ENCODE results near the gene KIAA1671. TPM values are rescaled to one million over a fixed set of nuclear protein-coding genes. Genes with fewer than 3 reads are reported as not detected.

KIAA1671 gene
- total and polyA plus RNA-seq, 2 of the 13 experiments (the other 11 are each of a cell fraction or from before 2014, with no cell fraction given): 13.5 to 13.6 TPM

GRCh38 chr22:24953384-24954113, 1.0 kb downstream of the KIAA1671 start (continued):
- no peak for TF ChIP-seq ZNF800 (CRISPR knock-in tag; IDR thresholded peaks at IDR 0.05)
- TF ChIP-seq ZMAT3 (CRISPR knock-in tag; conservative IDR thresholded peaks at IDR 0.05): 0 out of 2 replicates have a peak, but pooled peaks have one; percentile 70
- 0 out of 2 replicates have a peak, but pooled peaks have one; percentile 24 for TF ChIP-seq ZNF274 (CRISPR knock-in tag; IDR thresholded peaks at IDR 0.05)
- TF ChIP-seq FOXA3 (CRISPR knock-in tag; IDR thresholded peaks at IDR 0.05): no peak
- TF ChIP-seq ZNF777 (CRISPR knock-in tag; IDR thresholded peaks at IDR 0.05): 0 out of 2 replicates have a peak, but pooled peaks have one; percentile 16
- TF ChIP-seq ZKSCAN8 (CRISPR knock-in tag; IDR thresholded peaks at IDR 0.05; ENCODE audit: borderline replicate concordance): 0 out of 2 replicates have a peak, but pooled peaks have one; percentile 5
- peak; percentile 39; the same call in 1 of the 2 replicates for TF ChIP-seq GABPB1 (CRISPR knock-in tag; IDR thresholded peaks at IDR 0.05)
- peak in 1 of 2 experiments; percentile 24; a peak in 2 of 4 replicates for TF ChIP-seq POLR2A (IDR thresholded peaks at IDR 0.05; ENCODE audit: insufficient read depth in 1 of 2, low read depth in 2 of 2, low read length in 2 of 2)
- 0 out of 2 replicates have a peak, but pooled peaks have one; percentile 36 for TF ChIP-seq NFATC3 (CRISPR knock-in tag; IDR thresholded peaks at IDR 0.05)
- 0 out of 2 replicates have a peak, but pooled peaks have one; percentile 20 for TF ChIP-seq ZNF816 (CRISPR knock-in tag; IDR thresholded peaks at IDR 0.05; ENCODE audit: borderline replicate concordance)
- TF ChIP-seq YY1 (IDR thresholded peaks at IDR 0.05; ENCODE audit: insufficient read depth, insufficient replicate concordance, low read depth, low read length): peak; percentile 30
- peak; percentile 70; the same call in 1 of the 2 replicates for TF ChIP-seq MXD1 (CRISPR knock-in tag; IDR thresholded peaks at IDR 0.05)
